GM12801 (cell line): ENCODE results near the gene ATP1A2.

Experiments used
- CTCF ChIP-seq: IDR thresholded peaks from one replicate; pipeline ENCODE4 v1.5.1; 2011; ENCODE audit warnings: control low read depth; ENCODE audit not compliant: insufficient read length; ENCODE audit errors: extremely low read depth

ATP1A2 gene

GRCh38 chr1:160177231-160177630 is 61.7 kb downstream of the ATP1A2 start:
- TF ChIP-seq CTCF = no peak

GRCh38 chr1:160177667-160178066 is 62.1 kb downstream of the ATP1A2 start:
- no peak for TF ChIP-seq CTCF

GRCh38 chr1:160178731-160179130 is 63.2 kb downstream of the ATP1A2 start:
- TF ChIP-seq CTCF = no peak

GRCh38 chr1:160179336-160179735 is 63.8 kb downstream of the ATP1A2 start:
- TF ChIP-seq CTCF = no peak

GRCh38 chr1:160186246-160186645 is 70.7 kb downstream of the ATP1A2 start:
- no peak for TF ChIP-seq CTCF

GRCh38 chr1:160186729-160187128 is 71.2 kb downstream of the ATP1A2 start:
- TF ChIP-seq CTCF = no peak

GRCh38 chr1:160187407-160187806 is 71.8 kb downstream of the ATP1A2 start:
- TF ChIP-seq CTCF = no peak

- TF ChIP-seq CTCF = no peak
Observed at GRCh38 chr1:160188341-160188740, 72.8 kb downstream of the ATP1A2 start.
